ENCODE data around the gene SH3D21. TPM values are rescaled to one million over a fixed set of nuclear protein-coding genes. Genes with fewer than 3 reads are reported as not detected.

SH3D21 gene
- total RNA-seq, 1 donor from 2014 or later: 3.3 TPM

DNA sequence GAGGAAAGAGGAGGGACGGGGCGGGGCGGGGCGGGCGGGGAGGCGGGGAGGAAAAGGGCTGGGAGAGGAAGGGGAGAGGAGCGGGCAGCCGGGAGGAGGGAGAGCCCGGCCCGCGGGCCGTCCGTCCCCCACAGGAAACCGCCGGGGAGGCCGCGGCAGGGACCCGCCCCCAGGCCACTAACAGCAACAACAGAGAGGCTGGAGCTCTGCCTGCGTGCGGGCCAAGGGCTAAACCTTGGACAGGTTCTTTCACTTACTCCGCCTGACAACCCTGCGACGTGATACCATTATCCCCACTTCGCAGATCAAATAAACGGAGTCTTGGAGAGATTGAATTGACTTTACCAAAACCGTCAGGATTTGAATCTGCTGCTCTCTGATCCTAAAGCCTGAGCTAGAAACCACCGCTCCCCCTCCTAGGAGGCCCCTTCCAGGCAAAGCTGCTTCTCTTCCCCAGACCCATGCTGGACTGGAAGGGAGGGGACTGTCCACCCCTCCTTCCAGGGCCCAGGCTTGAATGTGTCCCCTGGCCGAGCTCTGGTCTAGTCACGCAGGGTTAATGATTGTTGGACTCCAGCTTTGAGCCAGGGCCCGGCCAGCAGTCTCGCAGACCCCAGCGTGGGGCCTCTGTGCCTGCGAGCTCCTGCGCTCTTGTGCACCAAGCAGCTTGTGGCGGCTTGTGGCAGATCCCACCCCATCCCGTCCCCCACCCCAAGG lies 17.6 kb downstream of the SH3D21 start, which contains the start of gene EVA1B:
TSS of gene EVA1B (minus strand) at position 10 of the 717 bp plus-strand sequence. CDS start 608 bp downstream, outside the sequence.
- intact Hi-C loops (cut with DNase I): loop anchor here (2.0 to 5.0 kb wide), 2 partner anchors 17 to 64 kb away; partner anchors contain the start of genes SH3D21 and STK40
- DNase-seq (ENCODE audit: low spot score): peak; percentile 90

DNA sequence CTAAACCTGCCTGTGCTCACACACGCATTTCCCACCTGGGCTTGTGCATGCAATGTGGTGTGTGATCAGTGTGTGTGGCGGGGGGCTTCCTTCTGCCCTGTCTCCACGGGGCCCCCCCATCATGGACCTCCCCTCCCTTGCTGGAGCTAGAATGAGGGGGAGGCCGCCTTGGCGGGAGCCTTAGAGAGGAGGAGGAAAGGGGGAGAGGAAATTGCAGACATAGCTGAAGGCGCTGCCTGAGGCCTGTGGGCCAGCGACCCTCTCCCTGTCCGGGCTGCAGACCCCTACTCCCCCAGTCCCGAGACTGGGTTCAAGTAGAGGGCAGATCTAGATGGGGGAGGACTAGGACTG lies 18.2 kb downstream of the SH3D21 start:
- no peak for DNase-seq (ENCODE audit: low spot score)
- intact Hi-C loops (cut with DNase I): loop anchor here (5.0 kb wide), 1 partner anchor 63 kb away; the partner anchor contains the start of gene STK40

DNA sequence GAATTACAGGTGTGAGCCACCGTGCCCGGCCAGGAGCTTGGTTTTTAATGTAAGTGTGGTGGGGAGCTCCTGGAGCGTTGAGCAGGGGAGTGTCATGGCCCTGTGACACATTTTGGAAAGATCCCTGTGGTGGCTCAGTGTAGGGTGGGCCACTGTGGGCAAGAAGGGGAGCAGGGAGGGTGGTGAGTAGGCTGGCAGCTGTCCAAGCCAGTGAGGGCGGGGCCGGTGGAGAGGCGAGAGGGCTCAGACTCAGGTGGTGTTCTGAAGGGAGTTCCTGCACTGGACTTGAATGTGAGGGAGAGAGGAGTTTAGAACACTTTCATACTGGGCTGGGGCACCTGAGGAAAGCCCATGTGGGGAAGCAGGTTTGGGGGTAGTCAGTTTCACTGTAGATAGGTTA lies 20.3 kb downstream of the SH3D21 start:
- DNase-seq (ENCODE audit: low spot score): no peak
- intact Hi-C loops (cut with DNase I): no loop called here

DNA sequence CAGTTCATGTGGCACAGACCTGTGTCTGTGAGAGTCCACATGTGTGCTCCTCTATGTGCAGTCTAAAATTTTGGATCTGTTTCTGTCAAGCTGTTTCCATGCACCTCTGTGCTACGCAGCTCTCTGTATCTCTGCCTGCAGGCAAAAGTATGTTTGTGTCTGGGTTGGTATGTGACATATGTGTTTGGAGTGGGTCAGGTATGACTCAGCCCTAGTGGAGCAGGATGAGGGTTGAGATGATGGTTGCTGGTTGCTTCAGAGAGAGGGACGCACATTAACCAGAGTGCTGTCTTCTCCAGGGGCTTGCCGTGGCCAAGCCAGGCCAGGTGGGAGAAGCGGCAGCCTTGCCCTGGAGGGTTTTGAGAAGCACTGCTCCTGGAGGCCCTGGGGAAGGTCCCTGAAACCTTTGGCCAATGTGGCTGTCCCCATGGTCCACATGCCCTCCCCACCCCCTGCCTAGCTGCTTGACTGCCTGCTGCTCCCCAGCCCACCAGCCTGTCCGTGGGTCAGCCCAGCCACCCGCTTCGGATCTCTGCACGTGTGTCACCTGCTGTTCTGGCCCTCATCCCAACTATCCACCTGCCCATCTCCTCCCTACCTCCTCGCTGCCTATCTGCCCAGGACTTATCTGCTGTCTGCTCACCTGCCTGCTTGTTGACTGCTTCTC lies 21.4 kb downstream of the SH3D21 start:
- no peak for DNase-seq (ENCODE audit: low spot score)
- intact Hi-C loops (cut with DNase I): no loop called here

DNA sequence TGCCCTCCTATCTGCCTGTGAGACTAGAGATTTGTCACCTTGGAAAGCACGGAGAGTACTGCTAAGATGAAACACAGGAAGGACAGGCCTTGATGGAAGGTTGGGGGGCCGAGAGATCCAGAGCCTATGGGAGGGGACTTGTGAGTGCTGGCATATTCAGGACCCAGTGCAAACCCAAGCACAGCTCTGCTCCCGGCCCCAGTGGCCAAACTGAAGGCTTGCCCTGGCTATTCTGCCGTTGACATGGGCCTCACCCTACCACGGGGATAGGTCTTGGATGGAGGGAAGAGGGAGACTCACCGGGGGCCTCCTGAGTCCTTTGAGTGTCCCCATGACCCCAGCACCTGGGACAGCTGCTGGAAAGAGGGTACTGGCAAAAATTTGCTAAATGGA lies 21.9 kb downstream of the SH3D21 start:
- DNase-seq (ENCODE audit: low spot score): no peak

DNA sequence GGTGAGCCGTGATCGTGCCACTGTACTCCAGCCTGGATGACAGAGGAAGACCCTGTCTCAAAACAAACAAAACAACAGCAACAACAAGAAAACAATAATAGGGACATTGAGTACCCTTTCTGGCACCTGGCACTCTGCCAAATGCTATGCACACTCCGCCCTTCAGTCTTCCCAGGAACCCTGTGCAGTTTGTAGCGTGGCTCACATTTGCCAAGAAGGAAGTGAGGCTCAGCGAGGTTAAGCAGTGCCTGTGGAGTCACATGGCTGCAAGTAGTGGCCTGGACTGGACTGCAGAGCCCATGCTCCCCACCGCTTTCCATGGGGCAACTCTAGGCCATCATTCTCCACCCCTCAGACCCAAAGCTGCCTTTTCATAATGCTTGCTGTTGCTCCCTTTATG lies 22.5 kb downstream of the SH3D21 start:
- DNase-seq (ENCODE audit: low spot score): no peak
- intact Hi-C loops (cut with DNase I): no loop called here

More for the DNA sequence above, 21.9 kb downstream of the SH3D21 start:
- intact Hi-C loops (cut with DNase I): no loop called here

DNA sequence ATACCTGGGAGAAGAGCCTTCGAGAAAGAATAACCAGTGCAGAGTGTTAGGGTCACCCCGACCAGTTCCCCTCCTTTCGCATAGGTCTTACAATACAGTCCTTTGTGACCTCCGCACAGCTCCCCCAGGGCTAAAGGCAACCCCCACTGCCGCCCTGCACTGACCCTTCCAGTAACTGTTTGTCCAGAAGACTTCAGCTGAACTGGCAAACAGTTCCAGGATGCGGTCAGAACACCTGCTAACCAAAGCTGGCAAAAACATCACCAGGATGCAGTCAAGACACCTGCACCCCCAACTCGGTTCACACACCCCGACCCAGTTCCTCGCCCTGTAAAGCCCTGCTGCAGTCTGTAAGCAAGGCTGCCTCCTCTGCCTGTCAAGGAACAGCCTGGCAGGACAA lies 23.6 kb downstream of the SH3D21 start:
- intact Hi-C loops (cut with DNase I): no loop called here
- DNase-seq (ENCODE audit: low spot score): no peak

DNA sequence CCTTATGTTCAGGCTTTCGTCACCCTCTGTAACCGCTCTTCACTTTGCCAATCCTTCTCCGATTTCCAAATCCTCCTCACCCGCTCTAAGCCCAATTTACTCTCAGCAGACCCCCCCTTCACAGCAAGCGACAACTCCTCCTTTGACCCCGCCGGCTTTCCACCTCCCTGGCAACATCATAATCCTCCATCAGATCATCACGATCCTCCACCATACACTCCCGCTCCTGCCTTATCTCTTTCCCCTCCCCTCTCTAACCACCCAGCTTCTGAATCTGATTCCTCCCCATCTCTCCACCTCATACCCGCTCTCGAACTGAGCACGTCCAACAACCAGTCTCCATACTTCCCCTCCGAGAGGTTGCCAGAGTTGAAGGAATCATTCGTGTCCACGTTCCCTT lies 24.8 kb downstream of the SH3D21 start:
- no peak for DNase-seq (ENCODE audit: low spot score)
- intact Hi-C loops (cut with DNase I): no loop called here

DNA sequence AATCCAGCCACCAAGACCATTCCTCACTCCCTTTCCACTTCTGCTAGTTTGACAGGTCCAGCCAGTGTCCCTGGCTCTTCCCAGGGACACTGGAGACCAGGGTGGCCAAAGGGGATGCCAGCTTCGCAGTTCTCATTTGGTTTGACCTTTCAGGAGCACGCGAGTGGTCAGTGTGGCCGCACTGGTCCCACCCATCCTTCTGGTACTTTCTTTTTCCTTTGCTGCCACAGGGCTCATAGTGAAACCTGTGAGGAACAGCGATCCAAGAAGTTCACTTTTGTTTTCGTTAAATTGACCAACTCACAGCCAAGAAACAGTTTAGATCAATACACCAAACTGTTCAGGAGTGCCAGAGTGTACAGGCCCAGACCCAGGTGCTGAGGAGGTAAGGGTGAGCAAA lies 31.7 kb downstream of the SH3D21 start:
- no peak for DNase-seq (ENCODE audit: low spot score)
- intact Hi-C loops (cut with DNase I): no loop called here

DNA sequence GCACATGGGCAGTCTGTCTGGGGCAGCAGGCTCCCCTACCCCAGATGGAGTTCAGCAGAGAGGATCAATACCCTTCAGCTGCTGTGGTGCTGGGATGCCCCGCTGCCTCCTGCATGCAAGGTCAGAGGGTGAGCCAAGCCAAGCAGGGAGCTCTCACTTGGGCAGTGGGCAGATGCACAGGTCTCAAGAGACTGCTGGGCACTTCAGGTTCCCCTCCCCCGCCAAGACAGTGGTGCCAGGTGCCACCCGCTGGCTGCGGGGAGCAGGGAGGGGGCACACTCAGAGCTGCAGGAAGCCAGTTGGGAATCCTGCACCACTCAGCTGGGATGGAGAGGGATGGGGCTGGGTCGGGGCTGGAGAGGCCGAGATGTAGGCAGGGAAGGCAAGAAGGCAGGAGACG lies 33.0 kb downstream of the SH3D21 start:
- intact Hi-C loops (cut with DNase I): no loop called here

DNA sequence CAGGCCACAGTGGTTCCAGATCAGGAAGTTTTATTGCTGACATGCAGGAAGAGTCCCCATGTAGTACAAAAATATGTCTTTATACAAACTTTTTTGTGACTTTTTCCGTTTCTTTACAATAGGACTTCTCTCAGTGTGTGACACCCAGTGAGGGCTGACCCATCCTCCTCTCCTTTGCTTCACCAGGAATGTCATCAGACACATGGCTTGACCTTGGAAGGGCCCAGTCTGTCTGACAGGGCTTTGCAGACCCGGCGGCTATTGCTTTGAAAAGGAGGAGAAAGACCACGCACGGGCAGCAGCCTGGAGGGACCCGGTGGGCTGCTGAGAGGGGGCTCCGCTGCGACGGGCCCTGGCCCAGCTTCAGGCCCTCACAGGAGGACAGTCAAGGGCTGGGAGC lies 33.4 kb downstream of the SH3D21 start:
- no peak for DNase-seq (ENCODE audit: low spot score)
- intact Hi-C loops (cut with DNase I): no loop called here

More for the DNA sequence above, 33.0 kb downstream of the SH3D21 start:
- DNase-seq (ENCODE audit: low spot score): no peak

DNA sequence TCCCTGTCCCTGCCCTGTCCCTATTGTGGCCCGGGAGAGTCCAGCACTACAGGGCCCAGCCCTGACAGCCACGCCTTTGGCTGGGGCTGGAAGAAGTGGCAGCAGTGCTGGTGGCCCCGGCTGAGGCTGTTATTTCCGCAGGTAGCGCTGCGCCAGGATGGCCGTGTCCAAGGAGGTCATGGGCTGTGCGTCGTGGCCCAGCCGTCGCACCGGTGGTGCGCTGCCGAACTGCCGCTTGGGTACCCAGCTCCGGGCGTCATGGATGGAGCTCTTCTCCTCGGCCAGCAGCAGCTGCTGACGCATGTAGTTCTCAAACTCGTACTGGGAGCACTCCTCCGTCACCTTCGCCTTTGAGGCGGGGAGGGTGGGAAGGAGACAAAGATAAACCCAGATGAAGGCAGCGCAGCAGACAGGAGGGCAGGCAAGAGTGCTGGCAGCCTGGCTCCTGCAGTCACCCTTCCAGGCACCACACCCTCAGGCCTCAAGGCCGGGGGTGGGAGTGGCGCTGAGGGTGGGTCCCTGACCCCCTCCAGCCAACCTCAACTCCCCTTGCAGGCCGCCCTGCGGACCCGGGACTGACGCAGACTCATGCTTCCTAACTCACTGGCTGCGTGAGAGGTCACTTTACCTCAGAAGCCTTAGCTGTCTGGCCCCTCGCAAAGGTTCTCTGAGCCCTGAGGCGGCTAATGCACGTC lies 35.6 kb downstream of the SH3D21 start:
- DNase-seq (ENCODE audit: low spot score): no peak
- intact Hi-C loops (cut with DNase I): loop anchor here (2.0 kb wide), 1 partner anchor 79 kb away; no protein-coding TSS in a partner anchor

DNA sequence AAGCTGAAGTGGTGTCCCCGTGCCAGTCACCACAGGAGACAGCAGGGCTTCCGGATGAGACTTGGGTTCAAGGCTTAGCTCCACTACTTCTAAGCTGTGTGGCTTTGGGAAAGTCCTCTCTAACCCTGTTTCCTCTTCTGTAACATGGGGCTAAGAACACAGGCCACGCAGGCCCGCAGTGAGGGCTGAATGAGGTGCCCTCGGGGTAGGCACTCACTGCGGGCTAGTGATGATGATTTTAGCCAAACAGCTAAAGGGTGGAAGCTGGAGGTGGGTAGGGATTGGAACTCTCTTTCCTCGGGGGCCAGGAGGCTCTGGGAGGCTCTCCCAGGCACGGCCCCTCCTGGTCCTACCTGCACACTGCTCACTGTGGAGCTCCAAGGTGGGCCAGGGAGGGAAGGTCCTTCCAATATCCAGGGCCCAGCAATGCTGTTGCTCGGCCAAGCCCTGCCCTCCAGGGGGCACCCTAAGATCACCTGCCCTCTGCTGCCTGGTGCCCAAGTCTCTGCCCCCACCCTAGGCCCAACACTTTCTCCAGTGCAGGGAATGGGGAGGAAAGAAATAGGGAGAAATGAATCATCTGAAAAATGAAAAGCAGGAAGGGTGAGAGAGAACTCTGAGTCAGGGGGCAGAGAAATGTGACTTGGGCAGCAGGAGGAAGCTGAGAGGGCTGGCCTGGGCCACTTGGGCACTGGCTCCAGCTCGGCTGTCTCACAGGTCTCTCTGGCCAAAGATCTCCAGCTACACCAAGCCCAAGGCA lies 36.4 kb downstream of the SH3D21 start:
- intact Hi-C loops (cut with DNase I): loop anchor here (2.0 kb wide), 1 partner anchor 78 kb away; no protein-coding TSS in a partner anchor
- no peak for DNase-seq (ENCODE audit: low spot score)

DNA sequence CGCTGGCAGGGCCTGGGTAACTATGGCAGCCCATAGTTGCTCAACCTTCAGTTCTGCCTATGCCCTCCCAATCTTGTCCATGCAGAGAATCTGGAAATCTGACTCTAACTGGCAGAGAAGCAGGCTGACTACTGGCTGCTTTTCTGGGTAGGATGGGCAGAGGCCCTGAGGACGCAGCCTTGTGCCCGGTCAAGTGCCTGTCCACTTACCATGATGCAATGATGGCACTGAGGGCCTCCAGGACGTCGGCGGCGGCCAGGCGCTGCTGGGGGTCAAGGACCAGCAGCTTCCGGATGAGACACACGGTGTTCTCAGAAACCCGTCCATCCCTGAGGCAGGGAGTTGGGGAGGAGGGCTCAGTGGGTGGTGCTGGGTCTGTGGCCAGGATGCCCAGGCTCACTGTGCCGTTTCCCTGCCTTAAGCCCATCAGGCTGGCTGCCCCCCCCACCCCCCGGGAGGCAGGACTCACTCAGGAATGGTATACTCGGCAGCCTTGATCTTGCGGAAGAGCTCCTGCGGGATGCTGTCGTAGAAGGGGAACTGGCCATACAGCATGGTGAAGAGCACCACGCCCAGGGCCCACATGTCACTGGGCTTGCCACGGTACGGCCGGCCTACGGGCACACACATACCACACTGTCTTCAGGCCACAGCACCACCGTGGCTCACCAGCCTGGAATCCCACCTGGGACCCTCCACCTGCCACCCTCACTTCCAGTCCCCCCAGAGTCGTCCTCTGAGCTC lies 37.7 kb downstream of the SH3D21 start:
- intact Hi-C loops (cut with DNase I): loop anchor here (2.0 kb wide), 1 partner anchor 77 kb away; no protein-coding TSS in a partner anchor
- DNase-seq (ENCODE audit: low spot score): no peak

DNA sequence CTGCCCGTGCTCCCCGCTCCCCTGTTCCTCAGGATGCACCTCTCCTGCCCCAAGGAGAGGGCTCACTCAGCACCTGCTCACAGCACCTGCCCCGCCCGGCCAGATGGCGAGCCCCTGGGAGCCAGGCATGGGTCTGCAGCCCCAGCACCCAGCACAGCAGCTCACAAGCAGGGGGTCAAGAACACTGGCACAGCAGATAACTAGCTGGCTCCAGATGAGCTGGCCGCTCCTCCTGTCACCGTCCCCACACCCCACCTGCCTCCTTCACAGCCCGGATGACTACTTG lies 38.2 kb downstream of the SH3D21 start:
- no peak for DNase-seq (ENCODE audit: low spot score)
- intact Hi-C loops (cut with DNase I): no loop called here

DNA sequence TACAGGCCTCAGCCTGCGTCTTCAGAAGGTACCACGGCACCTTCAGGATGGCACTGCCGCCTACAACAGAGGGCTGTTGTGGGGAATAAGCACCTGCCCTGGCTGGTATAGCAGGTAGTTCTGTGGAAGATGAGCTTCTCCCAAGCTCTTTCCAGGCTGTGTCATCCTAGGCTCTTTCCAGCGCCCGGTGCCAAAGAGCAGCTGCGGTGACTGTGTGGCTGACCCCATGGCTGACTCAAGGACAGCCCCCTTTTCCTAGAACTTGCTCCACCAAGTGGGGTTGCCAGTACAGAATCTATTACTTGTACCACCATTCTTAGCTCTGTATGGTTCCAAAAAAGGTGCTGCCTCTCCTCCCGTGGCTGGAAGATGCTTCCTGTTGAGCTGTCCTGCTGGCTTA lies 39.2 kb downstream of the SH3D21 start:
- DNase-seq (ENCODE audit: low spot score): no peak
- intact Hi-C loops (cut with DNase I): no loop called here

DNA sequence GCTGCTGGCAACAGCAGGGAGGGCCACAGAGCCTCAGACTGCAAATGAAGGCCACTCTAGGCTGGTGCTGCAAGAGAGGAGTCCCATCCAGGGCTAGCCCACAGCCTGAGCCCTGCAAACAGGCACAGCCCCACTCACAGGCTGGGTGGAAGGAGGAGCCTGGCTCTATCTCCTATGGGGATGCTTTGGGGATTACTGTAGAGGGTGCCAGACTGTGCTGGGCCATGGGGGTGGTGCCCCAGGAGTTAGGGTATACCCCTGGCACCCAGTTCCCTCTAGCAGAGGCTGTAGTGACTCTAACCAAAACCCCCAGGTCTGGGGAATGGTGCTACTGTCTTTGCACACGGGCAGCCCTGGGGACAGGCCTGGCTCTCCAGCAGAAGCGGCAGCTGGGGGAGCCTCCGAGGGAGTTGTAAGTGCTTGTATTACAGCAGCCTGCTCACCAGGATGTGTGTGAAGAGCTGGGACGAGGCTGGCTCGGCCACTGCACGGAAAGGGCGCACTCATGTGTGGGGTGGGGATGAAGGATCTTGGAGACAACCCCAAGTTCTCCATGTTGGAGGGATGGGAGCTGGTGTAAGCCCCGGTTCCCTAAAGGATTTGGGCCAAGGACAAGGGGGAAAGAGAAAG lies 40.7 kb downstream of the SH3D21 start:
- no peak for DNase-seq (ENCODE audit: low spot score)
- intact Hi-C loops (cut with DNase I): no loop called here

DNA sequence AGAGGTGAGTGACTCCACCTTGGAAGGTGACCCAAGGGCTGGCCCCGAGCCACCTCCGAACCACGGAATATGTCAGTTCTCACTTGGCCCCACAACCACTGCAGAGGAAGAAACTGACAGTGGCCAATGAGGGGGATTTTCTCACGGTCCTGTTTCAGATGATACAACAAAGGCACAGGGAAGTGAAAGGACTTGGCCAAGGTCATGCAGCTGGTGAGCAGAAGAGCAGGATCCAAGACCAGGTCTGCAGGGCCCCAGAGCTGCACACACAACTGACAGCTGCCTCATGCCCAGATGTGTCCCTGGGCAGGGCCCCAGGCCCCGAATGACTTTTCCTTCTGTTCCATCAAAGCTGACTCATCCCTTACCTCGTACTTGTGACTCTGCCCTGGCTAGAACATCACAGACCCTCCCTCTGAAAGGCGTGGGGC lies 43.1 kb downstream of the SH3D21 start:
- intact Hi-C loops (cut with DNase I): no loop called here

DNA sequence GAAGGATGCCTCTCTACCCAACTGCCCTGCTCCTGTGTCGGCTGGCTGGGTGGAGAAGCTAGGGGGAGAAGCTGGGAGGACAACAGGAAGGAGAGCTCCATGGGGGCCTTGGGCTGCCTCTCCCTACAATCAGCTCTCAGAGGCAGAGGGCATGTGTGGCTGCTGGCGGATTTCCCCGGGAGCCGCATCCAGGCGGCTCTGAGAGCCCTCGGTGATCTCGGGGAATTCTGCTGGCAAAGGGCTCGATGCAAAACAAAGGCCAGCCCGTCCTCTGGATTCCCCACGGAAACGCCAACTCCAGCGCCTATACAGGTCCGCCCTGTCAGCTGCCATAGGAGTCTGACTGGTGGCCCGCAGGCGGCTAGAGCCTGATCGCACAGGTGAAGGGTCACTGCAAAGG lies 43.7 kb downstream of the SH3D21 start:
- intact Hi-C loops (cut with DNase I): no loop called here
- DNase-seq (ENCODE audit: low spot score): no peak

More for the DNA sequence above, 43.1 kb downstream of the SH3D21 start:
- no peak for DNase-seq (ENCODE audit: low spot score)

Measured in cardiac septum (tissue), 1 donor.